NB4 (cell line): ENCODE measurements around the gene SUSD4.

Experiments
- CTCF ChIP-seq: IDR thresholded peaks from one replicate; pipeline ENCODE4 v1.5.1; 2012; ENCODE audit warnings: low read depth, low read length
- MAX ChIP-seq: IDR thresholded peaks from 2 replicates; pipeline ENCODE4 v1.6.1; 2011; ENCODE audit warnings: low read depth, low read length
- MYC ChIP-seq: IDR thresholded peaks from 2 replicates; pipeline ENCODE4 v1.6.1; 2011; ENCODE audit warnings: low read depth, low read length
- POLR2A ChIP-seq: IDR thresholded peaks from 2 replicates; pipeline ENCODE4 v1.6.1; 2011; ENCODE audit warnings: mild to moderate bottlenecking; ENCODE audit not compliant: insufficient read length; ENCODE audit errors: extremely low read depth

DNA sequence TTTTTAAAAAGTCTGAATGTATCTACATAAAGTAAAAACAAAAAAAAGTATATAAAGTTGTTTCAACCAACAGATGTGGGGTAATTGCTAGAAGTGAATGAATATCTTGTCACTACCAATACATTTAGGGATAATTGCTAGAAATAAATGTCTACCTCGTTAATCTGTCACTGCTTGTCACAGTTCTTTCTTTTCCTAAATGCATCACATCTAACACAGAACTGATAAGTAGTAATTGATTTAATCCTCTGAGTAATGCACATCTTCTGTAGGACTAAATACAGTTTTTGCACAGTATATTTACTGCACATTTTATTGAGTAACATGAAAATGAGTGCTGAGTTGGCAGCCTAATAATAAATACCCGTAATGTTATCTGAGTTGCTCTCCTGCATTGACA lies 72.2 kb downstream of the SUSD4 start:
- TF ChIP-seq CTCF (no peak), POLR2A (no peak), MYC (no peak), MAX (no peak)
